ENCODE measurements around the gene PELI2.

DNA sequence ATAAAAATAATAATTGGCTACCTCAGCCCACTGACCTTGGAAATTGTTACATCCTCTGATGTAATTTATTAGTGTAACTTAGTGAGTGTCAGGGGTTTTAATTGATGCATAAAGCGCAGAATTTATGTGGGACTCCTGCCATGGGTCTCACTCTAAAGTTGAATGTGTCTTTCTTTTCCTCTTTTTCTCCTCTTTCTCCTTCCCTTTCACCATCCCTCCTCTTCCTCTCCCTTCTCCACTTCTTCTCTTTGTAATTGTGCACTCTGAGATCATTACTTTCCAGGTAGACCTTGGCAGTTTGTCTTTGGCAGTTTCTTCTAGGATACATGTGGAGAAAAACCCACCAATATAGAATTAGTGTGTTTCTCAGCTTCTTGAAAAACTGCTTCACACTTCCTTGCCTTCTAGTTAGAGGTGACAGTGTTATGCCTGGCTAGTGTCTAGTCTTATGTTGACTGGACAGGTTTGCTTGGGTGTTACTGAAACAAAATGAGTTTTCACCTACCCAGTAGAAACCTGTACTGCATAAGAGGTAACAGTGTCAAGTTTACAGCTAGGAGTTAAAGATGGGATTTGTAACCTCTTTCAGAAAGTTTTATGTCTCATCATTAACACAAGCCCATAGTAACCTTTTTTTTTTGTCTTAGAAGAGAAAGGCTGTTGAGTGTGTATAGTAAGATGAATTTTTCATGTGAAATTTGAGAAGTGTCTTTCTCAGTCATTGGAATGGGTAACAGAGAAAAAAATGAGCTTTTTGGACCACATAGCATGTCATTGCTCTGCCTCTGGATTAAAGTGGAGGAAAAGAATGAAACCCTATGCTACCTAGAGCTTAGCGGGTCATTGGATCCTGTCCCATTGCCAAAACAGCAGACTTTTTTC lies 18.6 kb downstream of the PELI2 start:
- TF ChIP-seq, protein P1, sequence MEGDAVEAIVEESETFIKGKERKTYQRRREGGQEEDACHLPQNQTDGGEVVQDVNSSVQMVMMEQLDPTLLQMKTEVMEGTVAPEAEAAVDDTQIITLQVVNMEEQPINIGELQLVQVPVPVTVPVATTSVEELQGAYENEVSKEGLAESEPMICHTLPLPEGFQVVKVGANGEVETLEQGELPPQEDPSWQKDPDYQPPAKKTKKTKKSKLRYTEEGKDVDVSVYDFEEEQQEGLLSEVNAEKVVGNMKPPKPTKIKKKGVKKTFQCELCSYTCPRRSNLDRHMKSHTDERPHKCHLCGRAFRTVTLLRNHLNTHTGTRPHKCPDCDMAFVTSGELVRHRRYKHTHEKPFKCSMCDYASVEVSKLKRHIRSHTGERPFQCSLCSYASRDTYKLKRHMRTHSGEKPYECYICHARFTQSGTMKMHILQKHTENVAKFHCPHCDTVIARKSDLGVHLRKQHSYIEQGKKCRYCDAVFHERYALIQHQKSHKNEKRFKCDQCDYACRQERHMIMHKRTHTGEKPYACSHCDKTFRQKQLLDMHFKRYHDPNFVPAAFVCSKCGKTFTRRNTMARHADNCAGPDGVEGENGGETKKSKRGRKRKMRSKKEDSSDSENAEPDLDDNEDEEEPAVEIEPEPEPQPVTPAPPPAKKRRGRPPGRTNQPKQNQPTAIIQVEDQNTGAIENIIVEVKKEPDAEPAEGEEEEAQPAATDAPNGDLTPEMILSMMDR (IDR thresholded peaks at IDR 0.05; ENCODE audit: insufficient read depth, low read length, poor library complexity, severe bottlenecking): no peak
- TF ChIP-seq EZH2phosphoT487 (conservative IDR thresholded peaks at IDR 0.05; ENCODE audit: low read length): no peak

All from SU-DHL-6 (cell line).